GM12878 (cell line): ENCODE measurements around the gene ULK4. TPM values are rescaled to one million over a fixed set of nuclear protein-coding genes. Genes with fewer than 3 reads are reported as not detected.
A peak's percentile ranks its signal among the peaks of the same experiment; 100 is the strongest.

Experiments used
- ATAC-seq: fragments of 200-7000 bp; cut with Tn5 transposase; 3 replicates; pipeline ENCODE4 v1.9.1; 2020; ENCODE audit warnings: mild to moderate bottlenecking, moderate library complexity
- BruUV-seq: library from RNA; stranded (reverse); fragments of 400-500 nt; replicated peaks from 2 replicates; lab custom pipeline; 2021; lab: Mats Ljungman, UMichigan
- CTCF ChIA-PET: fragments of 300-600 bp; sonication (Branson Sonifier 250); formaldehyde crosslinking; extraction: SDS; loops from one replicate; lab custom pipeline; 2021; ENCODE audit warnings: inconsistent platforms; lab: Yijun Ruan, JAX
- POLR2A ChIA-PET: fragments of 350-600 bp; formaldehyde crosslinking; extraction: SDS; loops from one replicate; lab custom pipeline; 2021; ENCODE audit warnings: inconsistent platforms; lab: Charles Lee
- RAD21 ChIA-PET: fragments of 300-600 bp; sonication (Branson Sonifier 250); formaldehyde crosslinking; loops from one replicate; lab custom pipeline; 2023; ENCODE audit warnings: antibody characterized with exemption; ENCODE audit not compliant: unreplicated experiment; lab: Charles Lee
- SMC1A ChIA-PET: fragments of 300-600 bp; sonication (Branson Sonifier 250); formaldehyde crosslinking; loops from one replicate; lab custom pipeline; 2023; ENCODE audit not compliant: unreplicated experiment, uncharacterized antibody; lab: Charles Lee
- DNase-seq: peaks from one replicate; pipeline ENCODE4 v3.0.0-alpha.2; 2011; ENCODE audit warnings: low read depth, low spot score
- FAIRE-seq: peaks from 3 replicates; lab custom pipeline; 2011; peaks lifted over from hg19 to GRCh38; lab: Jason Lieb, UNC
- H2AFZ ChIP-seq: 2 replicates; pipeline ENCODE4 v1.6.0; 2011; ENCODE audit warnings: low read depth, low read length, control low read depth; ENCODE audit not compliant: control insufficient read depth
- H3K27ac ChIP-seq: 2 replicates; pipeline ENCODE4 v1.5.1; 2011; ENCODE audit warnings: control low read depth; ENCODE audit not compliant: control insufficient read depth, insufficient read depth
- H3K27me3 ChIP-seq, 2 experiments: replicated peaks in 1 of 2; 2 replicates each; pipeline versions ENCODE4 v1.6.0 to v1.6.1; 2011; ENCODE audit warnings: low read length in 1 of 2; ENCODE audit not compliant: control insufficient read depth in 2 of 2, insufficient read depth in 2 of 2
- H3K36me3 ChIP-seq, 2 experiments: 2 replicates each; pipeline ENCODE4 v1.5.1; 2011; ENCODE audit warnings: low read length in 1 of 2; ENCODE audit not compliant: control insufficient read depth in 2 of 2, insufficient read depth in 2 of 2
- H3K4me1 ChIP-seq: 2 replicates; pipeline ENCODE4 v1.6.1; 2011; ENCODE audit warnings: mild to moderate bottlenecking, low read length, moderate library complexity, mixed read lengths; ENCODE audit not compliant: control insufficient read depth, insufficient read depth
- H3K4me2 ChIP-seq: 2 replicates; pipeline ENCODE4 v1.6.0; 2011; ENCODE audit warnings: control low read depth; ENCODE audit not compliant: control insufficient read depth, insufficient read depth
- H3K4me3 ChIP-seq: fragments of 200-600 bp; sonication (generic); 2 replicates; pipeline ENCODE4 v1.5.1; 2016
- H3K79me2 ChIP-seq: 2 replicates; pipeline ENCODE4 v1.6.0; 2011; ENCODE audit warnings: low read length; ENCODE audit not compliant: control insufficient read depth, insufficient read depth
- H3K9ac ChIP-seq: 2 replicates; pipeline ENCODE4 v1.8.0; 2011; ENCODE audit warnings: low read length, control low read depth, mixed read lengths; ENCODE audit not compliant: control insufficient read depth, insufficient read depth
- H3K9me3 ChIP-seq: replicated peaks from 3 replicates; pipeline ENCODE4 v1.5.1; 2011; ENCODE audit warnings: mild to moderate bottlenecking, low read length; ENCODE audit not compliant: control insufficient read depth, insufficient read depth
- H4K20me1 ChIP-seq: 2 replicates; pipeline ENCODE4 v1.6.0; 2011; ENCODE audit not compliant: control insufficient read depth, insufficient read depth
- CBX5 ChIP-seq: sonication (generic); IDR thresholded peaks from 2 replicates; pipeline ENCODE4 v1.6.1; 2016; ENCODE audit warnings: low read depth, moderate library complexity, mild to moderate bottlenecking, inconsistent platforms
- WGBS: methylation state at CpG from one replicate; pipeline ENCODE4 v1.1.6; 2016; ENCODE audit warnings: low lambda C conversion rate; ENCODE audit not compliant: insufficient replicate concordance, insufficient coverage; ENCODE audit errors: missing lambda C conversion rate; 5-methylcytosine and 5-hydroxymethylcytosine counted together
- in situ Hi-C: fragments of 300-500 bp; cut with MboI; formaldehyde crosslinking; loops from 9 replicates; pipeline ENCODE4 v1.14.3; 2018; ENCODE audit warnings: mixed read lengths
- intact Hi-C: fragments of 100-400 bp; cut with micrococcal nuclease; formaldehyde crosslinking; loops from one replicate; pipeline ENCODE4 v1.14.2; 2022; ENCODE audit not compliant: unreplicated experiment
- polyA plus RNA-seq, 11 experiments: library from polyadenylated mRNA; depleted of rRNA in 4 of 11; unstranded in 6 of 11; stranded (reverse) in 5 of 11; fragments of >200 nt; fragmentation: Nextera tagmentation in 4 of 11; fragmentation: Illumina TruSeq in 1 of 11; extraction: Ambion mirVana in 4 of 11; extraction: Trizol in 1 of 11; gene quantifications; 1 replicate in 1 of 11; 2 replicates in 10 of 11; pipeline versions ENCODE4 v1.2.1 to v1.2.3, GENCODE V29; 2011 to 2016; ENCODE audit warnings: inconsistent platforms in 2 of 11, missing spikeins in 2 of 11, low read depth in 1 of 11
- total RNA-seq, 4 experiments: library from RNA; depleted of rRNA in 3 of 4; stranded (reverse); fragments of >200 nt in 3 of 4; fragmentation: Illumina TruSeq in 1 of 4; extraction: Trizol in 1 of 4; gene quantifications; 2 replicates each; pipeline versions ENCODE4 v1.2.1 to v1.2.3, GENCODE V29; 2013 to 2021
- TF ChIP-seq, protein P1 (sequence below): fragments of 450-650 bp; IDR thresholded peaks from 2 replicates; pipeline ENCODE4 v1.6.1; 2016; ENCODE audit warnings: mild to moderate bottlenecking, moderate library complexity, borderline replicate concordance

ULK4 gene
- total and polyA plus RNA-seq, 10 of the 15 experiments (the other 5 are each of a cell fraction or from before 2014, with no cell fraction given): 3.5 to 7.6 (median 6.3) TPM

GRCh38 chr3:41212088-41212487 is 749.8 kb downstream of the ULK4 start:
- POLR2A ChIA-PET: interaction anchor here (1.6 kb wide), 1 partner anchor 16 kb away, joined by 4 read pairs; no protein-coding TSS in a partner anchor

More at GRCh38 chr3:41212088-41212487, 749.8 kb downstream of the ULK4 start:
- ChIA-PET SMC1A (interaction anchor here (1.1 to 1.4 kb wide), 2 partner anchors 8 to 22 kb away, joined by 3 to 4 read pairs; no protein-coding TSS in a partner anchor), RAD21 (interaction anchor here (0.6 to 5.4 kb wide), 3 partner anchors 9 to 630 kb away, joined by 4 to 35 read pairs (median 5); partner anchors contain the start of gene CTNNB1), CTCF (interaction anchor here (1.7 kb wide), 1 partner anchor 10 kb away, joined by 6 read pairs; no protein-coding TSS in a partner anchor)
- ATAC-seq: no peak
- Histone ChIP-seq H3K9me3 (peaks cover 6% of the 10 kb centered on the region), H3K9ac (no peak overlapping the region), H3K4me1 (peaks cover 3% of the 10 kb centered on the region; the same call in 1 of the 2 replicates), H2AFZ (no peak overlapping the region), H4K20me1 (no peaks in the 10 kb centered on the region), H3K36me3 (peaks cover 0 to 4% of the 10 kb centered on the region in 2 experiments; a peak in 1 of 4 replicates), H3K4me3 (no peak overlapping the region), H3K27me3 (no peaks in the 10 kb centered on the region), H3K27ac (no peak overlapping the region), H3K4me2 (no peak overlapping the region), H3K79me2 (peaks cover 95% of the 10 kb centered on the region)
- 100% methylated on average over 2 of the region's 2 CpGs for WGBS
- no TSS peak for BruUV-seq
- TF ChIP-seq CBX5: no peak
- TF ChIP-seq, protein P1, sequence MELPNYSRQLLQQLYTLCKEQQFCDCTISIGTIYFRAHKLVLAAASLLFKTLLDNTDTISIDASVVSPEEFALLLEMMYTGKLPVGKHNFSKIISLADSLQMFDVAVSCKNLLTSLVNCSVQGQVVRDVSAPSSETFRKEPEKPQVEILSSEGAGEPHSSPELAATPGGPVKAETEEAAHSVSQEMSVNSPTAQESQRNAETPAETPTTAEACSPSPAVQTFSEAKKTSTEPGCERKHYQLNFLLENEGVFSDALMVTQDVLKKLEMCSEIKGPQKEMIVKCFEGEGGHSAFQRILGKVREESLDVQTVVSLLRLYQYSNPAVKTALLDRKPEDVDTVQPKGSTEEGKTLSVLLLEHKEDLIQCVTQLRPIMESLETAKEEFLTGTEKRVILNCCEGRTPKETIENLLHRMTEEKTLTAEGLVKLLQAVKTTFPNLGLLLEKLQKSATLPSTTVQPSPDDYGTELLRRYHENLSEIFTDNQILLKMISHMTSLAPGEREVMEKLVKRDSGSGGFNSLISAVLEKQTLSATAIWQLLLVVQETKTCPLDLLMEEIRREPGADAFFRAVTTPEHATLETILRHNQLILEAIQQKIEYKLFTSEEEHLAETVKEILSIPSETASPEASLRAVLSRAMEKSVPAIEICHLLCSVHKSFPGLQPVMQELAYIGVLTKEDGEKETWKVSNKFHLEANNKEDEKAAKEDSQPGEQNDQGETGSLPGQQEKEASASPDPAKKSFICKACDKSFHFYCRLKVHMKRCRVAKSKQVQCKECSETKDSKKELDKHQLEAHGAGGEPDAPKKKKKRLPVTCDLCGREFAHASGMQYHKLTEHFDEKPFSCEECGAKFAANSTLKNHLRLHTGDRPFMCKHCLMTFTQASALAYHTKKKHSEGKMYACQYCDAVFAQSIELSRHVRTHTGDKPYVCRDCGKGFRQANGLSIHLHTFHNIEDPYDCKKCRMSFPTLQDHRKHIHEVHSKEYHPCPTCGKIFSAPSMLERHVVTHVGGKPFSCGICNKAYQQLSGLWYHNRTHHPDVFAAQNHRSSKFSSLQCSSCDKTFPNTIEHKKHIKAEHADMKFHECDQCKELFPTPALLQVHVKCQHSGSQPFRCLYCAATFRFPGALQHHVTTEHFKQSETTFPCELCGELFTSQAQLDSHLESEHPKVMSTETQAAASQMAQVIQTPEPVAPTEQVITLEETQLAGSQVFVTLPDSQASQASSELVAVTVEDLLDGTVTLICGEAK: peak; percentile 84
- no peak for FAIRE-seq
- in situ Hi-C loops (no loop called here), intact Hi-C loops (loop anchor here (10.0 kb wide), 1 partner anchor 883 kb away; the partner anchor contains the start of gene TRAK1)
- no peak for DNase-seq
